Activated naive CD4-positive, alpha-beta T cell treated with Interleukin-2 at 50 U/mL for 16 hours (primary cell): ENCODE data around the gene THEM4.
"Not testable (repeated sequence)": the region's sequence is repeated elsewhere in the genome, so short reads cannot be mapped to it uniquely, and the experiment has no call there.

ENCODE experiments used
- DNase-seq: peaks from one replicate; pipeline ENCODE4 v3.0.0-alpha.2; 2020

Gene THEM4

DNA sequence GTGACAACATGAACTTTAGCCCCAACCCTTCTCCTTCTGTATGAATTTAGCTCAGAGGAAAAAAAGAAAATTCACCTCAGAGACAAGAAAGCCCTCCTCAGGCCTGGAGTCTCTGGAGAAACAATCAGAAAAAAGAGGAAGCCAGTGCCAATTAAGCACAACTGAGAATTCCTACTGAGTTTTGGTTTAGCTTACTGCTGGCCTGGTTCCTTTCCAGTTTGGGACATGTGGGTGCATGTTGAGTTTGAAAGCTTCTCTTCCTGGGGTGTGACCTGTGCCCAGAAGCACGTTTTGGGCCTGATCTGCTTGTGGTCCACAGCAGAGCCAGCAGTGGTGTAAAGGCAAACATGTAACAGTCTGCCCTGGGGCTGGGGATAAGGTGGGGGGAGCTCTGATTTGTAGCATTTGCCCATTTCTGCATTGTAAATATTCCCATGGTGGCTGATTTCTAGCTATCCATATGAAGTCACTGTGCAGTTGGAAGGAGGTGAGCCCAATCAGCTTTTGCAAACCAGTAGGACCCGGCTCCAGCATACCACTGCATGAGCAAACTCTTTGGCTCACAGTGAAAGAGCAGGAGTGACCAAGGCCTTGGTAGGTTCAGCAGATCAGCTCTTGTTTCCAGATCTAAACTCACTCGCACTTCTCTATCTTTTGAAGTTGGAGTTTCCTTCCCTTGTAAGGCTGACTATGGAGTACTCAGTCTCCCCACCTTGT, 51.1 kb downstream of the THEM4 start:
- no peak for DNase-seq

DNA sequence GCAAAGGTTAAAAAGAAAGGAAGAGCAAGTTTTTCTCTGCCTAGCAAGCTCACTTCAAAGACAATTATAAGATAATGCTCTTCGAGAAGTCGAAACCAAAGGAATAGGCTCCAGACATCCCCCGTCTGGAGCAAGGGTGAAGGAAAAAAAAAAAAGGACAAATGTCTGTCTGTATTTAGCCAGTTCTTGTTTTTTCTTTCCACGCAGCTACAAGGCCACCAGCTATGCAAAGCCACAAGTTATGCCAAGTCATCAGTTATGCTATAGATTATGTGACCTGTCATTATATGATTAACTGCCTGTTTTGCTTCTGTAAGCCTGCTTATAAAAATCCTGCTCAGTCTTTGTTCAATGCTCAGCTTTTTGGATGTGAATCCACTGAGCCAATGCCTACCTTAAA, 53.4 kb downstream of the THEM4 start:
- no peak for DNase-seq

DNA sequence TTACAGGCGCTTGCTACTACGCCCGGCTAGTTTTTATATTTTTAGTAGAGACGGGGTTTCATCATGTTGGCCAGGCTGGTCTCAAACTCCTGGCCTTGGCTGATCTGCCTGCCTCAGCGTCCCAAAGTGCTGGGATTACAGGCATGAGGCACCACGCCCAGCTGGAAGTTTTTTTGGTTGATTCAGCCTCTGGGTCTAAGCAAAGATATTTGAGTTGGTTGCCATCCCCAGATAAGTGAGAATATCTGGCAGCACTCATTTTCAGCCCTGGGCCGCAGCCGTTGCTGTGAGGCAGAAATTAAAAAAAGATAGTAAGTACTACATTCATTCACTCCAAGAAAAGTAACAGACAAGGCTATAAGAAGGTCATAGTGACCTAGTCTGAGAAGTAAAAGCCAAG, 53.8 kb downstream of the THEM4 start:
- not testable (repeated sequence) for DNase-seq

DNA sequence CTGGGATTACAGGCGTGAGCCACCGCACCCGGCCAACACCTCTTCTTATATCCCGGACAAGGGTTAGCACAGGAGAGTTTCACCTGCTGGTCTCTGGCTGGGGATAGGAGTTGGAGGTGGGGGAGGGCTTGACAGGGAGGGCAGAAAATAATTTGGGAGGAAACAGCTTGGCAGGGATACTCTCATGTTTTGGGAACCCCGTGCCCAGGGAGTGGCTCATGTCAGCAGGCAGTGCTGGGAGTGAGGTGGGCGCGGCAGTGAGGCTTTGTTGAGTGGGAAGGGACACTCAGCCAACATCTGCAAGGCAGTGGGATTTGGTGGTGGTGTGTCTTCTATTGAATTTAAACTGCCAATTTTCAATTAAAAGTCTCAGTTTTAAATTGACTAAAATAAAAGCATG, 54.7 kb downstream of the THEM4 start:
- DNase-seq: no peak

DNA sequence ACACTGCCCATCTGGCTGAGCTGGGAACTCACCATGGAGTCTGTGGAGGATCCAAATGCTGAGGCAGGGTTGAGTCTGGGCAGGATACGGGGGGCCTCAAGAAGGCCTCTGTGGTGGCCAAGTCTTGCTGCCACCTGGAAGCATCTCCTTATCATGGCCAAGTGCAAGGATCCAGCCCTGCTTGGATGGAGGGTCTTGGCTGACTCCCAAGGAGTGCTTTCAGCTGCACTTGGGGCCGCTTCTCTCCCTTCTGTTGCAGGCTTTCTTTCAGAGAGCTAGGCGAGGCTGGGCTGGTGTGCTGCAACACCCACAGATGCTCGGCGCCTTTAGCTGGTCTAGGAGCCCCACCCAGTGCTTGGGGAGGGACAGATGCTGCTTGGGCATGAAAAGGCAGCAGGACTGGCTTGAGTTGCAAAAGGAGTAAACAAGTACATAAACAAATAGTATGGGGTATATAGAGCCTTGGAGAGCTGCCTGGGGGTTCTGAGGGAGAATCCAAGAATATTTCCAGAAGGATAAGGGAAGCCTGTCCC, 55.8 kb downstream of the THEM4 start, which contains the start of gene THEM5:
Gene THEM5, minus strand, starts transcription at position 302 of the 533 bp plus-strand sequence. Its CDS starts 147 bp downstream, at position 155.
- DNase-seq: no peak

DNA sequence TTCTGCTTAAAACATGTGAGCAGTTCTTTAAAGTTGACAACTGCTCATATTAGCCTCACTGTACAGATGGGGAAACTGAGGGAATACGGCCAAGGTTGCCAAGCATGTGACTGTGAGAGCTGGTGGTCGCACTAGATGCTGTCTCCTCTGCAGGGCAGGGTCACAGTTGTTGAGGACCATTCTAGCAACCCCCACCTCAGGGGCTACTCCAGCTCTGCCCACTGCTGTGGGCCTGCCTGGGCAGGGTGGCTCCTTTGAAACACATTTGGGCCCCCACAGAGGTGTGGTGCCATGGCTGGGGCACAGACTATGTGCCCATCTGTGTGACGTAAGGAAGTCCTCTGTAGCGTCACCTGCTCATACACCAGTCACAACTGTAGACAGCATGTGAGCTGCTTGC, 56.6 kb downstream of the THEM4 start:
- DNase-seq: no peak

DNA sequence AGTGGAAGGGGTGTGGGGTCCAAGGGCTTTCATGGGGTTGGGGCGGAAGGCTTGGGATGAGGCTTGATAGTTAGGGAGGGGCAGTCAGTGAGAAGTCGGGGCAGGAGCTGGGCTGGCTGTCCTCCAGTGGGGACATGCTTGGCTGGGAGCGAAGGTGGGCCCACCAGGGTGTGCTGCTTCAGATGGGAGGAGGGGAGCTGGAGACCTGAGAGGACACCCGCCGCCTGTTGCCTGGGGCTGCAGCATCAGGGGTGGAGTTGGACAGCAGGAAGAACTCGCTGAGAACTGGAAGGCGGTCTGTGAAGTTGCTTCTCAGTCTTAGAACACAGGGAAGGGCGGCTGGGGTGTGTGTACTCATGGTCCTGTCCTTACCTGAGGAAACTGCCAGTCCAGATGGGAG, 57.4 kb downstream of the THEM4 start:
- DNase-seq: no peak

DNA sequence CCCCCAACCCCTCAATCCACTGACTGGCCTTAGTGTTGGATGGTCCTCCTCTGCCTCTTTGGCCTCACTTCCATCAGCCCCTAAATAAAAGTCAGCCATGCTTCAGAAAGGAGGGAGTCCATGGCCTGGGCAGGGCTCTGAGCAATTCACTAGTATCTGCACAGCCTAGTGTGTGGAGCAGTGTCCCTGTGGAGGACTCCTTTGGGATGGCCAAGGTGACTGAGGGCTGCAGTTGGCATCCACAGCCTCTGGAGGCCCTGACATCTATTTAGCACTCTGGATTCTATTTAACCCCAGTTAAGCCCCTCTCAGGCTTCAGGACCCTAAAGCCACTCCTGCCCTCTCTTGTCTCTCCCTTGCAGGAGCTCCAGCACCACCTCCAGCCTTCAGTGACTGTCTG, 59.4 kb downstream of the THEM4 start:
- DNase-seq: no peak

DNA sequence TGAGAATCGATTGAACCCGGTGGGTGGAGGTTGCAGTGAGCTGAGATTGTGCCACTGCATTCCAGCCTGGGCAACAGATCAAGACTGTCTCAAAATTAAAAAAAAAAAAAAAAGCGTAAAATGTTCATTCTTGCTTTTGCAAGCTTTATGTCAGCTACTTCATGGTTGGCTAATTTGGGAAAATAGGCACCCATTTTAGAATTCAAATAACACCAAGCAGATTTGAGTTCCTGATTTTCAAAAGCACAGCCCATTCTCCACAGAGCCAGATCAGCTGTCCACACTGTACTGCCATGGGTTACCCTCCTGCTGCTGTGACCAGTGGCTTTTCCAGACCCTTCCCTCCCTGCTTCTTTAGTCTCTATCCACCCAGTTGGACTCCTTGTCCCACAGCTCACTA, 60.2 kb downstream of the THEM4 start:
- no peak for DNase-seq

DNA sequence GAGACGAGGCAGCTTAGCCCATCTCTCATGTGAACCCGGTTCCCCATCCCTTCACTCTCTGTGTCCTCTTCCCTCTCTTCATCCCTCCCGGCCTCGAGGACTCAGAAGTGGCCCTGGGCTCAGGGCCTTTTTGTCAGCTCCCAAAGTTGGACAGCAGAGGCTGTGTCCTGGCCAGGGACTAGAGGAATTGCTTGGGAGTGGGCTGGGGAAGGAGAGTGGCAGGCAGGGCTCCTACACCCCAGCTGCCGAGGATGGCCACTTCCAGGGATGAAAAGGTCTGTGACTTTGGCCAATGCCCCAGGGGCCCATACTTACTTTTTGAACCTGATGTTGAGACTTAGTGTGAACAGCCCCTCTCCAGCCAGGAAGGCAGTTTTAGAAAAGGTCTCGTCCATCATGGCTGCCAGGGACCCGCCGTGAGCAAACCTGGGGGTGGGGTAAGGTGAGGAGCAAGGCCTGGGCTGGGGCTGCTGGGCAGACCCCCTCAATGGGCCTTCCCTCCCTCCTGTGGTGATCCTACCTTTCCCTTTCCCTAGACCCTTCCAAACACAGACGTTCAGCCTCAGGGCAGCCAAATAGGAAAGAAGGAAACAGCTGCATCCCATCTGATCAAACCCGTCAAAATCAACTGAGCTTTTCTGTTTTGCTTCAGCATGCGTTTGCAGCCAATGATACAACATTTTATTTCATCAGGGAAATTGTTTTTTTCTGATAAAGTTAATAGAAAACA, 61.3 kb downstream of the THEM4 start:
- no peak for DNase-seq

DNA sequence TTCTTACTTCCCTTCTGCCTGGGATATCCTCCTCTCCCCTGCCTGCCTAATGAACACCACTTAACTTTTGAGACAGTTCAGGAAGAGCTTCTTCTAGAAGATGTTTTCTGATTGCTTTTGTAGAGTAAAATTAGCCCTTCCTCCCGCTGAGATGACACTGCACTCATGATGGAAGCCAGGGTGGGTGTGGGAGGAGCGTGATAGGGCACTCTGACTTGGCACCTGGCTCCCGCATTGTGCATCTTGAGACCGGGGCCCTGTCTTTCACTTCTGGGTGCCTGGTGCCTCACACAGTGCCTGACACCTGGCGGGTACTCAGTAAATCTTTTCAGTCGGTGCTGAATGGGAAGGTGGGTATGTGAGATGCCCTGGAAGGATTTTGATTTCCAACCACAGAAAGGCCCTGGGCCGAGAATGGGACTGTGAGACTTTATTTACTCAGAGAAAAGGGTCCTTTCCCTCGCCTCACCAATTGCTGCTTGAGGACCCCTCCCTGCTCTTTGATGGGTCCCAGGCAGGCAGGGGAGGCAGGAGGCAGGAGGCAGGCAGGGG, 62.5 kb downstream of the THEM4 start:
- no peak for DNase-seq

DNA sequence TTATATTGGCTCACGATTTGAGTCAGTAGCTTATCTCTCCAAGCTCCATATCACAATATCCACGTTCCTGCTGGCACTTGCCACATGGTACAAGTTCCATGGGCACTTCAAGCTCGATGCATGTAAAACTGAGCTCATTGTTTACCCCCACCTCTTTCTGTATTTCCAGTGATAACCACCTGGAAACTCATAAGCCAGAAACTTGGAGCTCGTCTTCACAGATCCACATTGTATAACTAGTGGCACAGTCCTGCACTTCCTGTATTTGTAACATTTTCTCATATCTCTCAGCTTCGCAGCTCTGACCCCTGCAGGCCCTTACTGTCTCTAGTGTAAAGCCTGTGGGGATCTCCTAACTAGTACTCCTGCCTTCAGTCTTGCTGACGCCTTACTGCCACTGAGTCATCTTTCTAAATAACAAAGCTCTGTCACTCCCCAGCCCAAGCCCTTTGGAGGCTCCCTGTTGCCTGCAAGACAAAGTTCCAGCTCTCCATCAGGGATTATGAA, 63.2 kb downstream of the THEM4 start:
- DNase-seq: no peak

DNA sequence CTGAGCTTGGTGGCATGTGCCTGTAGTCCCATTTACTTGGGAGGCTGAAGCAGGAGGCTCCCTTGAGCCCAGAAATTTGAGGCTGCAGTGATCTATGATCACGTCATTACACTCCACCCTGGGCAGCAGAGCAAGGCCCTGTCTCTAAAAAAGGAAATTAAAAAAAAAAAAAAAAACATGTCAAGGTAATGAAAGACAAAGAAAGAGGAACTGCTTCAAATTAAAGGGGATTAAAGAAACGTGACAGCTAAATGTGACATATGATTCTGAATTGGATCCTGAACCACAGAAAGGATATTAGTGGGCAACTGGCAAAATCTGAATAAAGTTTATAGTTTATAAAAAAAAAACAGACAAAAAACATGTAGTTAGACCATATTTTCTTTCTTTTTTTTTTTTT, 65.9 kb downstream of the THEM4 start:
- no peak for DNase-seq

DNA sequence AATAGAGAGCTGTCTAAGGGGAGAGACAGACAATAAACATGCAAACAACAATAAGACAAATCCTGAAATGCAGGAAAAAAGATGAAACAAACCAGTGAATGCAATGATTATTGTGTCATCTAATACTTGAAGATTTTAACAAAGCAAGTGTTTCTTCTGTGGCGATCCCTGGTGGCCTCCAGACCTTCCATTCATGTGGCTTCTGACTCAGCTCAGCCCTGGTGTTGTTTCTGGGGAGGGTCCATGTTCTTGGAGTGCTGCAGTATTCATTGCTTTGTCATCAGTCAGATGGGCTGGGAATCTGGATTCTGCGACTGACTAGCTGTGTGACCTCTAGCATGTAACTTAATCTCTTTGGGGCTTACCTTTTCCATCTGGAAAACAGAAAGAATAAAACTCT, 68.2 kb downstream of the THEM4 start:
- DNase-seq: no peak

DNA sequence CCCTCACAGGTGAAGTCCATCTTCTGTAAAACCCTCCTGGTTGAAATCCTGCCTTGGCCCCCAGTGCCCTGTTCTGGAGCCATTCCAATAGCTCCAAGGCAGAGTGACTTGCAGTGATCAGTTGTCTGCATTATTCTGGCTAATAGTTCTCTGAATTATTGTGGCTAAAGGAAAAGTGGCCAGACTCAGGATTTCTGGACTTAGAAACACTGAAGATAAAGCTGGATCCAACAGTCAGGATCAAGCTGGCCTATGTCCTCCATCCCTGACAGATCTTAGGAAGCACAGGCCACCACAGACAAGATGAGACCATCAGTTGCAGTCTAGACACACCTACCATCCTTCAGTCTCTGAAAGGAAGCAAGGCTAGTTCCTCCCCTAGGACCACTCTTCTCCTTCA, 68.9 kb downstream of the THEM4 start:
- no peak for DNase-seq

DNA sequence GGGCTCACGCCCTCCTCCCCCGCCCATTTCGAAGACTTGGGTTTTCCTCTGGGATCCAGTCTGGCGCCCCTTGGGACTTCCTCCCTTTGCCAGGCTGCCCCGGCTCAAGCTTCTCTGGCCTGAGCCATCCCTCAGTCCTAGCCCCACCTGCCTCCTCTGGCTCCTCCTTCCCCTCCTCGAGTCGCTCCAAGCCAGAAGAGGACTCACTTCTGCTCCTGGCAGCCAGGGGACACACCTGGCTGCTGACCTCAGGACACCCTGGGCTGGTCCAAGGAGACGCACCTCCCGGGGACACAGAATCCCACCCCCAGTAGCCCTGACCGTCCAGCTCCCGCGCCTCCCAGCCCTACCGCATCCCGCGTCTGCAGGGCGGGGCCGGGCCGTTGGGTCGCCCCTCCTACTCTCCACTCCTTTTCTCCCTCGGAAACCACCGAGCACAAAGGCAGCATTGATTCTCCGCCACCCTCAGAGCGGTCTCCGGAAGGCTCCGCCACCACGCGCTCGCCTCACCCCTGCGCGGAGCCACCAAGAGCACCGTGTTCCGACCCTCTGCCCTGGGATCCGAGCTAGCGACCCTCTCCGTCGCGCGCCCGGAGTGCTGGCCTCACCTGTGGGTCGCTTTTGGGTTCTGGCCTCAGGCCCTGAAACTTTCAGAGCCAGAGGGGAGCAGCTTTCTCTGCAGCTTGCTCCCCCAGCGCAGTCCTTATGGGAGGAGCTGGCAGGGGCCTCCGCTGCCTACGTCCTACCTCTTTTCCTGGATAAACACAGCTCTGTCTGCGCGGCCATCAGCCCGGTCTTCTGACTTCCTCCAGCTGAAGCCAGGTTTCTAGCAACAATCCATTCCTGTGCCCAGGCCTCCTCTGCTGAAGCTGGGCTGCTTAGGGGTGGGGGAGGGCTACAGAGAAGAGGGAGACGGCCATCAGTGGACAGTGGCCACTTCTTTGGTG, 69.6 kb downstream of the THEM4 start, which contains the start of gene C2CD4D:
Gene C2CD4D, minus strand, starts transcription at position 364 of the 947 bp plus-strand sequence. CDS start 831 bp downstream, outside the sequence.
- DNase-seq: peak; percentile 77

DNA sequence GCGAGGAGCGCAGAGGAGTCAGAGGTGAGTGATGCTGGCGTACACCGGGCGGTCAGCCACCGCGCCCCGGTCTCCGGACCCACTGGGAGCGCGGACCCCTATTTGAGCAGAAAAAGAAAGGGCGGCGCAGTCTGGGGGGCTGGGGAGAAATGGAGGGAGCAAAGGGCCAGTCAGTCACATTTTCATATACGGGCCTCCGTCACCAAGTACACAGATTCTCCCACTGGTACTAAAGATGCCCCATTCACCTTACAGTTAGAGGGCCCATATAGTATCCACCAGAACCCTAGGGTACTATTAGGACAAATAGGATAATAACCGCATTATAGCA, 70.3 kb downstream of the THEM4 start:
- DNase-seq: no peak

DNA sequence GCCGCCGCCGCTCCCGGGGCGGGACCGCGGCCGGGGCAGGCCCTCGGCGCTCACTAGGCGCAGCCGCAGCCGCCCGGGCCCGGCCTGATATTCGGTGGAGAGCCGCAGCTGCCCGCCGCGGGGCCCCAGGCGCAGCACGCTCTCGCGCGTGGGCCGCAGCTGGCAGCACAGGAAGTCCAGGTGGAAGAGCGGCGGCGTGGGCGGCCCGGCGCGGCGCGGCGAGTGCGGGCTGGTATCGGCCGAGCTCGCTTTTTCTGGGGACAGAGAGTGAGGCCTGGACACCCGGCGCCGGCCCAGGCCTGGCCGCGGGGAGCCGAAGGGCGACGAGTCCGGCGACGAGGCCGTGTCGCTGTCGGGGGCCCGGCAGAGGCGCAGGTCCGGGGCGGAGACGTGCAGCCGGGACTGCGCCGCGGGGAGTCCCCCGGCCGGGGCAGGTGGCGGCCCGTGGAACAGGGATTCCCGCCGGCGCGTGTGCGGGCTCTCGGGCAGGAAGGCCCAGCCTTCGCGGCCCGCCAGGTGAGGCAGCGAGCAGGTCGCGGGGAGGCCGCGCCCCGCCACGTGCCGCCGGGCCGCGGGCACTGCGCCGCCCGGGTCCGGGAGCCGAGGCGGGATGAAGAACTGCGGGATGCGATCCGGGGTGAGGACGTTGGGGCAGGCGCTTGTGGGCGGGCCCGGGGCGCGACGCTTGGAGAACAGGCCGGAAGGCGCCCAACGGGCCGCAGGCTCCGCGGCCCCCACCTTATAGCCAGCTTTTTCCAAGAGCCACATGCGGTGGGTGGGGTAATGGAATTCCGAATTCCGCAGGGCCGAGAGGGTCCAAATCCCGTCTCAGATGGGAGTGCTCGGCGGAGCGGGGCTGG, 70.9 kb downstream of the THEM4 start:
- DNase-seq: peak; percentile 60

DNA sequence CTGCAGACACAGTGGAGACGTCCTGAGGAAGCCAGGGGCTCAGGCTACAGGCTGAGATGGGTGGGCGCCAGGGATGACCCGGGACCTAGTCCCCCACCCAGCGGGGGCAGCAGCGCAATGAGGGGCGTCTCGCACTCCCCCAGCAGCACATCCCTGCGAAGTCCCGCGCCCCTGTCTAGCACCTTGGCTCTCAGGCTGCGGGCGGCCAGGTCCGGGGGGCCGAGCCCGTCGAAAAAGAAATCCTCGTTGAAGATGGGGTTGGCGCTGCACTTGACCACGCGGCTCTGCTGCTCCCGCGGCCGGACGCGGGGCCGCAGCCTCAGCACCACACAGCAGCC, 71.5 kb downstream of the THEM4 start:
- no peak for DNase-seq

DNA sequence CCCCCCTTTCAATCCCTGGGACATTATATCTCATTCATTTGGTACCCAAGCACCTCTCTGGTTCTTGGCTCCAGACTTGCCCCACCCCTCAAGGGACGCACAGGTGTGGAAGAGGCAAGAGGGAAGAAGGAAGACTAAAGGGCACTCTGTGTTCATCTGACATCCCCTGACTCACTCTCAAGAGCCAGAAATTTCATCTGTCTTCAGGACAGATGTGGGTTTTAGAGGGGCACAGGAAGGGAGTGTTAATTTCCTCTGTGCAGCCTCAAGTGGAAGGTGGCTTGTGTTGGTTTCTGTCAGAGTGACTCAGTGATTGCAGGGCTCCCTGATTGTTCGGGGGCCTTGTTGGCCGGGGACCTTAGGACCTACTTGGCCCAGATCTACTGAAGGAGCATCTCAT, 72.1 kb downstream of the THEM4 start:
- DNase-seq: no peak

DNA sequence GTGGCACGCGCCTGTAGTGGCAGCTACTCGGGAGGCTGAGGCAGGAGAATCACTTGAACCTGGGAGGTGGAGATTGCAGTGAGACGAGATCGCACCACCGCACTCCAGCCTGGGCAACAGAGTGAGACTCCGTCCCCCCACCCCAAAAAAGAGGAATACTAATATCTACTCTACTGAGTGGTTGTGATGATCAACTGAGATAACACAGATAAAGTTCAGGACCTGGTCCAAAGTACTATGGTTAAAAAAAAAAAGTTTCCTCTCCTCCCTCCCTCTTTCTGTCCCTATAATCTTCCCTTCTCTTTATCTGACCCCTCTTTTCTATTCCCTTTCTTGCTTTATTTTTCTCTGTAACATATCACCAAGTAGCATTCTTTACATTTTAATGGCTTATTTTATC, 73.7 kb downstream of the THEM4 start:
- no peak for DNase-seq

DNA sequence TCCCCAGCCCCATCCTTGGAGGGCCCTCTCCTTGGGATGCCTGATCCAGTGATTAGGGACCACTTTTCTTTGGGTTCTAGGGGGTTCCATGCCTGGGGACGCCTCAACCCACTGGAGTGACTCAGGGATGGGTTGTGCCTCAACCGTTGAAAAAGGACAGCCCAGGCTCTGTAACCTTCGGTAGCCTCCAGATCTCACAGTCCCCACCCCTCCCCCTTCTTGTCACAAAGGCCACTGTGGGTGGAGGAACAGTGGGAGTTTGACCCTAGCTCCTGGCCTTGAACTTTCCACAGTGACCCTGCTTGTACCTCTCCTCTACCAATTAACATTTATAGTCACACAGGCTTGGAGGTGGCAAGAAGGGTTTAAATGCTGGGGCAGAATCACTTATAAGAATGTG, 75.1 kb downstream of the THEM4 start:
- DNase-seq: no peak
